Activated naive CD4-positive, alpha-beta T cell treated with anti-CD3 and anti-CD28 coated beads for 36 hours (primary cell): ENCODE data around the gene RNF208. TPM values are rescaled to one million over a fixed set of nuclear protein-coding genes. Genes with fewer than 3 reads are reported as not detected.

Experiments
- CTCF ChIA-PET: fragments of 350-600 bp; sonication (Branson Sonifier 250); formaldehyde crosslinking; loops from one replicate; lab custom pipeline; 2021; ENCODE audit warnings: antibody characterized with exemption; lab: Charles Lee
- DNase-seq: peaks from one replicate; pipeline ENCODE4 v3.0.0-alpha.2; 2020
- H3K27ac Mint-ChIP-seq: one replicate; pipeline ENCODE4 v1.8.0; 2021; ENCODE audit warnings: mild to moderate bottlenecking, mixed read lengths
- H3K27me3 Mint-ChIP-seq: one replicate; pipeline ENCODE4 v1.8.0; 2021; ENCODE audit warnings: low read depth, mixed read lengths
- H3K36me3 Mint-ChIP-seq: one replicate; pipeline ENCODE4 v1.8.0; 2021; ENCODE audit warnings: low read depth, mixed read lengths
- H3K4me1 Mint-ChIP-seq: one replicate; pipeline ENCODE4 v1.8.0; 2021; ENCODE audit warnings: low read depth, mixed read lengths
- H3K4me3 Mint-ChIP-seq: one replicate; pipeline ENCODE4 v1.8.0; 2021; ENCODE audit warnings: mild to moderate bottlenecking, moderate library complexity, mixed read lengths
- H3K9me3 Mint-ChIP-seq: one replicate; pipeline ENCODE4 v1.8.0; 2021; ENCODE audit warnings: mixed read lengths
- intact Hi-C: fragments of 100-400 bp; cut with micrococcal nuclease; formaldehyde crosslinking; loops from one replicate; pipeline ENCODE4 v1.15.1; 2023
- total RNA-seq, 2 experiments: library from RNA; stranded (reverse); gene quantifications; one replicate each; pipeline ENCODE4 v1.2.3, GENCODE V29; 2021

Gene RNF208, protein sequence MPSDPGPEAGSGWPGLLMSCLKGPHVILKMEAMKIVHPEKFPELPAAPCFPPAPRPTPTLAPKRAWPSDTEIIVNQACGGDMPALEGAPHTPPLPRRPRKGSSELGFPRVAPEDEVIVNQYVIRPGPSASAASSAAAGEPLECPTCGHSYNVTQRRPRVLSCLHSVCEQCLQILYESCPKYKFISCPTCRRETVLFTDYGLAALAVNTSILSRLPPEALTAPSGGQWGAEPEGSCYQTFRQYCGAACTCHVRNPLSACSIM
- 1 to 10 TPM; 4.9 to 5.0 TPM for total RNA-seq

DNA sequence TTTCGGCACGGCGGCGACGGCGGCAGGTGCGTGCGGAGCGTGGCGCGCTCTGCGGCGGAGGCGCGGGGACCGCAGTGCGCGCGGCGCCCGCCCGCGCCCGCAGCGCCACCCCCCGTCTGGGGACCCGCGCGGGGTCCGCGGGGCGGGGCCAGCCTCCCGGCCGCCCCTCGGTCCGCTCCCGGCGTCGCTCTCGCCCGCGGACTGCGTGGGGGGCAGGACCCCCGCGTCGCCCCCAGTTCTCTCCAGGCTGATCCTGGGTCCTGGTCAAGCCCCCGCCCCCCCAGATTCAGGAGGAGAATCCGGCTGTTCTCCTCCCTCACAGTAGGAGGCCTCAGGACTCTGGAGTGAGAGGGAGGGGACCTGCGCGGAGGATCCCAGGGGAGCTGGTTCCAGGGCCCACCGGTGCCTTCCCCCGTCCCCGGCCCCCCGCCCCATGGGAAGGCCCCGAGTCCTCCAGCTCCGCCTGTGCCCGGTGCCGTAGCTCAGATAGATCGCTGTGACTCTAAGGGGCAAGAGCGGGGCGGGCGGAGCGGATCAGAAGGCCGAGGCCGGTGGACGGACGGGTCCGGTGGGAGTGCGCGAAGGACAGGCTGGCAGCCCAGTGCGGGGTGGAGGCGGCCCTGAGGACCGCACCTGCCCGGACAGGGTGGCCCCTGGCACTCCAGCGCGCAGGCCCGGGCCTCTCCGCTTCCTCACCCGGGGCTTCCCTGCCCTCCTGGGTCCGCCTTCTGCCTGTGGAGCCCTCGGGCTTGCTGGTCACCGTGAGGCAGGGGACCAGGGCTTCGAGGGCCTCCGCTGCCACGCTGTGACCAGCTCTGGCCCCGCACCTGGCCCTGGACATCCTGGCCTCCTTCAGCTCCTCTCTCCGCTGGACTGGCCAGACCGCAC, at the start of gene RNF208:
Gene RNF208 (minus strand): TSS at position 51 of the 888 bp plus-strand sequence. CDS start 1,028 bp downstream, outside the sequence.
- peaks cover 5% of the 10 kb centered on the region for H3K4me1 Mint-ChIP-seq
- H3K9me3 Mint-ChIP-seq: no peaks in the 10 kb centered on the region
- intact Hi-C loops: loop anchor here (1.0 to 10.0 kb wide), 9 partner anchors 17 to 338 kb away; partner anchors contain the start of genes ANAPC2, MAN1B1, NDOR1 and NELFB
- CTCF ChIA-PET: interaction anchor here (1.3 to 2.4 kb wide), 4 partner anchors 14 to 102 kb away, joined by 3 to 17 read pairs (median 4); no protein-coding TSS in a partner anchor
- H3K27me3 Mint-ChIP-seq: no peaks in the 10 kb centered on the region
- no peak within 1 kb of the TSS for H3K27ac Mint-ChIP-seq
- peak; percentile 36 for DNase-seq
- peak within 1 kb of the TSS; percentile 85 for H3K4me3 Mint-ChIP-seq
- H3K36me3 Mint-ChIP-seq: no peaks in the 10 kb centered on the region

DNA sequence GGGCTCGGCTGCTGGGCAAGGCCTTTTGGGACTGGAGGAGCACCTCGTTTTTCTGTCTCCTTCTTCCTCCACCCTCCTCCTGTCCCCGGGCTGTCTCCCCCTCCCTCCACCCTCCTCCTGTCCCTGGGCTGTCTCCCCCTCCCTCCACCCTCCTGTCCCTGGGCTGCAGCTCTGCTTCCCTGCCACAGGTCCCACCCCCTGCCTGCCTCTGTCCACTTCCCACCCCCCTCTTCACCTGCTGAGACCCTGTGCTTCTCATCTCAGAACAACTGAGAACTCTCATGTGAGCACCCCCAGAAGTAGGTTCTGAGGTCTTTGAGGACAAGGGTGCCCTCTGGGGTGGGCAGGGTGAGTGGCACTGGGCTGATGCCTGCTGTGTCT, 49.6 kb upstream of the RNF208 start:
- H3K4me3 Mint-ChIP-seq: no peak overlapping the region
- CTCF ChIA-PET: interaction anchor here (0.8 kb wide), 1 partner anchor 10 kb away, joined by 3 read pairs; no protein-coding TSS in a partner anchor
- H3K36me3 Mint-ChIP-seq: peaks cover 28% of the 10 kb centered on the region

DNA sequence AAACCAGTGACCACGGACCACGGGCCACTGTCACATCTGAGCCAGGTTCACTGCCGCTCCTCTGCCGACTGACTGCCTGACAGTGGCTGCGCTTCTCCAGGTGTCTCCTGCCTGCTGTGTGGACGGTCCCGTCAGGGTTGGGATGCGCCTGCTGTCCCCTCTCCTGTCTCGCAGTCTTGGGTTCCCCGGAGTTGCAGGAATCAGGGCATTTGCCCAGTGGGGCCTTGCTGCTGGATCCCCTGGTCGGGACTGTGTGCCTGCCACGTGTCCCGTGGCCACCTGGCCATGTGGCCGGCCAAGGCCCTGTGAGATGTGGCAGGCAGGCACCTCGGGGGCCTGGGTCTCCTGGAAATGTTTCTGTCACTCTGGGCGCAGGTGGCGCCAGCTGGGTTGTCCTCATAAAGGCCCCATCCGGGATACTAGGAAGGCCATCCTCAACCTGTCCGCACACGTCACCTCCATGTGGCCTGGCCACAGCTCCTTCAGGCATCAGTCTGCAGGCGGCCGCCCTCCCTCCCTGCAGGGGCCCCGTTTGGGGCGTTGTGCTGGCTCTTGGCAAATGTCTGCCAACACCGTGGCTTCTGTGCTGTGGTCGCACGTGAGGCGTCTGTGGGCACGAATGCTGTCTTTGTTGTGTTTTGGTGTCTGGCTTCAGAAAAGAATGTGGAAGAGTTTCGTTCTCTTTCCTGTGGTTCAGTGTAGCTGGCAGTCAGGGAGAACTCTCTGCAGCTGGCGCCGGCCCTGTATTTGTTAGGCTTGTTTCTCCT, 49.1 kb upstream of the RNF208 start:
- no peaks in the 10 kb centered on the region for H3K27me3 Mint-ChIP-seq
- H3K9me3 Mint-ChIP-seq: no peaks in the 10 kb centered on the region
- CTCF ChIA-PET: interaction anchor here (0.8 kb wide), 1 partner anchor 9 kb away, joined by 3 read pairs; no protein-coding TSS in a partner anchor
- peaks cover 11% of the 10 kb centered on the region for H3K4me1 Mint-ChIP-seq
- H3K36me3 Mint-ChIP-seq: peaks cover 28% of the 10 kb centered on the region
- intact Hi-C loops: no loop called here
- H3K4me3 Mint-ChIP-seq: no peak overlapping the region
- DNase-seq: no peak
- no peak overlapping the region for H3K27ac Mint-ChIP-seq

More for the DNA sequence above, 49.6 kb upstream of the RNF208 start:
- no peak for DNase-seq
- H3K27ac Mint-ChIP-seq: no peak overlapping the region
- intact Hi-C loops: no loop called here
- H3K4me1 Mint-ChIP-seq: peaks cover 12% of the 10 kb centered on the region
- no peaks in the 10 kb centered on the region for H3K27me3 Mint-ChIP-seq
- H3K9me3 Mint-ChIP-seq: no peaks in the 10 kb centered on the region

DNA sequence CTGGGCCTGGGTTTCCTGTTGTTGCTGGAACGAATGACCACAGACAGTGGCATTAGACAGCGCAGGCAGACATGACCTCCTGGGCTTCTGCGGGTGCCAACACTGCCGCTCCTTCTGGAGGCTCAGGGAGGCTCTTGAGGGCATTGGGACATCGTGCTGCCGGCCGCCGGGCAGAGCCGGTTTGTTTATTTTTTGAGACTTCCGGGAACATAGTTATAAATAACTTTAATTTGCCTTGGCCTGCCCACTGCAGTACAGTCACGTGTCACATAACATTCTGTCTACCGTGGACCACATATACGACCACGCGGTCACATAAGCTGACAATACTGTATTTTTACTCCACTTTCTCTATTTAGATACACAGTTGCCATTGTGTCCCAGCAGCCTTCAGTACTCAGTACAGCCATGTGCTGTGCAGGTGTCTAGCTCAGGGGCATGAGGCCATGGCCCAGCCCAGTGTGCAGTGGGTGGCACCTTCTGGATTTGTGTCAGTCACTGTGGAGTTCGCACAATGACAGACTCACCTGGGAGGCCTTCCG, 47.3 kb upstream of the RNF208 start:
- Mint-ChIP-seq H3K9me3 (no peaks in the 10 kb centered on the region), H3K4me1 (peaks cover 8% of the 10 kb centered on the region), H3K27me3 (no peaks in the 10 kb centered on the region), H3K4me3 (no peak overlapping the region), H3K27ac (no peak overlapping the region), H3K36me3 (peaks cover 30% of the 10 kb centered on the region)
- no peak for DNase-seq
- CTCF ChIA-PET: no interaction called here
- intact Hi-C loops: no loop called here

DNA sequence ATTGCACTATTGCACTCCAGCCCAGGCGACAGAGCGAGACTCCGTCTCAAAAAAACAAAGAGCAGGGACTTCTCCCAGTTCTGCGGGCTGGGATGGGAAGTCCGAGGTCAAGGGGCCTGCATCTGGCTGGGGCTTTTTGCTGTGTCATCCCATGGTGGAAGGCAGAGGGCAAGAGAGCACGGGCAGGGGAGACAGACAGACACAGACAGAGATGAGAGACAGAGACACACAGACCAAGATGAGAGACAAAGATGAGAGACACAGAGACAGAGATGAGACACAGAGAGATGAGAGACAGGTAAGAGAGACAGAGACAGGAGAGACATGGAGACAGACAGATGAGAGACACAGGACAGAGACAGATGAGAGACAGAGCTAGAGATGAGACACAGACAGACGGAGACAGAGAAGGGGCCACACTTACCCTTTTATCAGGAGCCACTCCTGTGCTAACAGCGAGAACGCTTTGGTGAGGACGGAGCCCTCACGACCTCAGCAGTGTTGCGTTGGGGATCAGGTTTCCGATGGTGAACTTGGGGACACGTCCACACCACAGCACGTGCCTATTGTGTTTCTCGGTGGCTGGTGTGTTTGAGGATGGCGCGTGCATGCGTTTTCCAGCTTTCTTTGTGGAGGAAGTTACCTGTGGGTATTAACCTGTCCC, 46.6 kb upstream of the RNF208 start:
- Mint-ChIP-seq H3K4me3 (no peak overlapping the region), H3K27ac (no peak overlapping the region), H3K4me1 (peaks cover 8% of the 10 kb centered on the region), H3K9me3 (no peaks in the 10 kb centered on the region), H3K27me3 (no peaks in the 10 kb centered on the region), H3K36me3 (peaks cover 33% of the 10 kb centered on the region)
- CTCF ChIA-PET: no interaction called here
- intact Hi-C loops: no loop called here
- DNase-seq: no peak

DNA sequence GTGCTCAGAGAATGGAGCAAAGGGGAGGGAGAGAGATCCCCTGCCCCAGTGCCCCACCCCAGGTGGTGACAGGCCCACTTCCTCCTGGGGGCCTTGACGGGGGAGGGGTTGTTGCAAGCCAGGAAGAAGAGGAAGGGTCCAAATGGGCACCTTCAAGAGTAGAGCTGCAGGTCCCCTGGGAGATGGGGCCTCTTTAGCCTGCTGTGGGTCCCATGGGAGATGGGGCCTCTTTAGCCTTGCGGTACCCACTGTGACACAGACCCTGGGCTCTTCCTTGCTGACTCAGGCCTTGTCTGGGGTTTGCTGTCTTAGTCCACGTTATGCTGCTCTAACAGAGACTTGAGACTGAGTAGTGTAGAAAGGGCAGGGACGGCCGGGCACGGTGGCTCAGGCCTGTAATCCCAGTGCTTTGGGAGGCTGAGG, 45.9 kb upstream of the RNF208 start:
- intact Hi-C loops: no loop called here
- Mint-ChIP-seq H3K36me3 (peaks cover 33% of the 10 kb centered on the region), H3K27ac (no peak overlapping the region), H3K4me3 (no peak overlapping the region), H3K4me1 (peaks cover 8% of the 10 kb centered on the region), H3K27me3 (no peaks in the 10 kb centered on the region), H3K9me3 (no peaks in the 10 kb centered on the region)
- no peak for DNase-seq
- CTCF ChIA-PET: no interaction called here

DNA sequence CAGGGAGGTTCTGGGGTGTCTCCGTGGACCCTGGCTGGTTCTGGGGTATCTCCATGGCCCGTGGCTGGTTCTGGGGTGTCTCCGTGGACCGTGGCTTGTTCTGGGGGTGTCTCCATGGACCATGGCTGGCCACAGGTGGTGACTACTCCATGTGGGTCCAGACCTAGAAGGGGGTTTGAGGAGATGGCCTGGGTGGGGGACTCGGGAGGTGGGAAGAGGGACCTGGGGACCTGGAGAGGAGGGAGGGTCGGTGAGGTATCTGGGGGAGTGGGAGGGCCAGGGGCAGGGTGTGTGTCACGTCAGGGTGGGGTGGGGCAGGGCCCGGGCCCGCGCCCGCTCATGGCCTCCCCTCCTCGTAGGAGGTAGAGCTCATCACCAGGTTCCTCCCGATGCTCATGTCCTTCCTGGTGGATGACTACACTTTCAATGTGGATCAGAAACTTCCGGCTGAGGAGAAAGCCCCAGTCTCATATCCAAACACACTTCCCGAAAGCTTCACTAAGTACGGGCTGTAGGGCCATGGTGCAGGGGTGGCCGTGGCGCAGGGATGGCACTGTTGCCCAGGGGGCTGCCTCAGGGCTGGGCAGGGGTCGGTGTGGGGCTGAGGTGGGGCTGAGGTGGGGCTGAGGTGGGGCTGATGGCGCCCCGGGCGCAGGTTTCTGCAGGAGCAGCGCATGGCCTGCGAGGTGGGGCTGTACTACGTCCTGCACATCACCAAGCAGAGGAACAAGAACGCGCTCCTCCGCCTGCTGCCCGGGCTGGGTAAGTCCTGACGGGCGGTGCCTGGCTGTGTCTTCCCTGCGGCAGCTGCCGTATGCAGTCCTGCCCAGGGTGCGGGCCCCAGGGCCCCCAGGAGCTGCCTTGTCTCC, 44.8 kb upstream of the RNF208 start:
- CTCF ChIA-PET: no interaction called here
- intact Hi-C loops: no loop called here

DNA sequence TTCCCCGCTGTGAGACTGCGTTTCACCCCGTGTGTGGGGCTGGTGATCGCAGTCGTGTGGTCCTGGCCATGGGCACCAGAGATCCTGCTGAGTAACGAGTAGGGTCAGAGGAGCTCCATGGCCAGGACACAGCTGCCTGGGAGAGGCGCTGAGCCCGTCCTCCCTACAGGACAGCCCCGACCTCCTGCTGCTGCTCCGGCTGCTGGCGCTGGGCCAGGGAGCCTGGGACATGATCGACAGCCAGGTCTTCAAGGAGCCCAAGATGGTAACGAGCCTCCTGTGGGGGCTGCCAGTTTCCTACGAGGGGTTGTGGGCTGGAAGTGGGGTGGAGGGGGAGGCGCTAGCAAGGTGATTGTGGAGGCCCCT, 44.1 kb upstream of the RNF208 start:
- Mint-ChIP-seq H3K36me3 (peaks cover 33% of the 10 kb centered on the region), H3K4me1 (peaks cover 3% of the 10 kb centered on the region)
- CTCF ChIA-PET: no interaction called here

More for the DNA sequence above, 44.8 kb upstream of the RNF208 start:
- peaks cover 34% of the 10 kb centered on the region for H3K36me3 Mint-ChIP-seq
- no peak overlapping the region for H3K27ac Mint-ChIP-seq
- H3K4me1 Mint-ChIP-seq: peaks cover 8% of the 10 kb centered on the region
- no peak for DNase-seq
- no peaks in the 10 kb centered on the region for H3K9me3 Mint-ChIP-seq
- no peak overlapping the region for H3K4me3 Mint-ChIP-seq
- H3K27me3 Mint-ChIP-seq: no peaks in the 10 kb centered on the region

DNA sequence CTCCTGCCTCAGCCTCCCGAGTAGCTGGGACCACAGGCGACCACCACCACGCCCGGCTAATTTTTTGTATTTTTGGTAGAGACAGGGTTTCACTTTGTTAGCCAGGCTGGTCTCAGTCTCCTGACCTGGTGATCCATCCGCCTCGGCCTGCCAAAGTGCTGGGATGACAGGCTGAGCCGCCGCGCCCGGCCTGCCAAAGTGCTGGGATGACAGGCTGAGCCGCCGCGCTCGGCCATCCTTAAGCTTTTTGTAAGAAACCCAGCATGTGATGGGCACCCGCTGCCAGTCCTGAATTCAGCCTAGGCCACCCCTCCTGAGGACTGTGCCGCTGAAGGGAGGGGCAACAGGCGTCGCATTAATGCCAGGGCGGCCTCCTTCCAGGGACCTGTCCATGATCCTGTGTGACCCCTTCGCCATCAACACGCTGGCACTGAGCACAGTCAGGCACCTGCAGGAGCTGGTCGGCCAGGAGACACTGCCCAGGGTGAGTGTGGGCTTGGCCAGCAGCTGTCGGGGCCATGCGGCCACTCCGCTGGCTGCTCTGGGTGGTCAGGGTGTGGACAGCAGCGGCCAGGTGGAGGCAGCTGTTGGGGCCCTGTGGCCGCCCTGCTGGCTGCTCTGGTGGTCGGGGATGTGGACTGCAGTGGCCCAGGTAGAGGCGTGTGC, 43.6 kb upstream of the RNF208 start:
- H3K27me3 Mint-ChIP-seq: no peaks in the 10 kb centered on the region
- DNase-seq: no peak
- no peak overlapping the region for H3K4me3 Mint-ChIP-seq
- H3K27ac Mint-ChIP-seq: no peak overlapping the region
- CTCF ChIA-PET: interaction anchor here (0.6 kb wide), 1 partner anchor 21 kb away, joined by 3 read pairs; no protein-coding TSS in a partner anchor
- H3K4me1 Mint-ChIP-seq: no peaks in the 10 kb centered on the region
- H3K9me3 Mint-ChIP-seq: no peaks in the 10 kb centered on the region
- peaks cover 31% of the 10 kb centered on the region for H3K36me3 Mint-ChIP-seq
- intact Hi-C loops: no loop called here

More for the DNA sequence above, 44.1 kb upstream of the RNF208 start:
- Mint-ChIP-seq H3K9me3 (no peaks in the 10 kb centered on the region), H3K27me3 (no peaks in the 10 kb centered on the region), H3K27ac (no peak overlapping the region), H3K4me3 (no peak overlapping the region)
- no peak for DNase-seq
- intact Hi-C loops: no loop called here

DNA sequence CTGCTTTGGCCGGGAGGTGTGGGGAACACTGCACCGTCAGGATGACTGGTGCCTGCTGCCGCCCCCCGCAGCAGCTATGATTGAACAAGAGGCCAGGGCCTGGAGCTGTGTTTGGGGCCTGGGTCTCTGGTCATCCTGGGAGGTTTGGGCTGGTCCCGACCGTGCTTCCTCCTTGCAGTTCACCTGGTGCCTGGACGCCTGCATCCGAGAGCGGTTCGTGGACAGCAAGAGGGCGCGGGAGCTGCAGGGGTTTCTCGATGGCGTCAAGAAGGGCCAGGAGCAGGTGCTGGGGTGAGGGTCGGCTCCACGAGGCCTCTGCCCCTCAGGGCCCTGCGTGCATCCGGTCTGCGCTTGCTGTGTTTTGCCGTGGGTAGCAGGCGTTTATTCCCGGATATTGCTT, 42.0 kb upstream of the RNF208 start:
- Mint-ChIP-seq H3K4me3 (no peak overlapping the region), H3K36me3 (peaks cover 25% of the 10 kb centered on the region), H3K4me1 (no peaks in the 10 kb centered on the region), H3K27me3 (no peaks in the 10 kb centered on the region), H3K9me3 (no peaks in the 10 kb centered on the region), H3K27ac (no peak overlapping the region)
- DNase-seq: no peak
- intact Hi-C loops: no loop called here
- CTCF ChIA-PET: interaction anchor here (1.2 kb wide), 1 partner anchor 27 kb away, joined by 3 read pairs; no protein-coding TSS in a partner anchor
